Mammary epithelial cell (primary cell): ENCODE data around the gene NUDT16L1.

Source experiments
- EZH2 ChIP-seq: IDR thresholded peaks from 2 replicates; pipeline ENCODE4 v1.6.1; 2012; ENCODE audit warnings: low read length, inconsistent platforms, borderline replicate concordance
- TF ChIP-seq, protein P1 (sequence below), 2 donors: IDR thresholded peaks in 1 of 2; conservative IDR thresholded peaks in 1 of 2; 2 replicates each; pipeline ENCODE4 v1.5.1; 2011 to 2012; ENCODE audit warnings: inconsistent platforms in 2 of 2, low read length in 2 of 2, mild to moderate bottlenecking in 2 of 2, control low read depth in 1 of 2, low read depth in 1 of 2; ENCODE audit not compliant: insufficient read depth in 1 of 2; ENCODE audit errors: extremely low read depth in 1 of 2

DNA sequence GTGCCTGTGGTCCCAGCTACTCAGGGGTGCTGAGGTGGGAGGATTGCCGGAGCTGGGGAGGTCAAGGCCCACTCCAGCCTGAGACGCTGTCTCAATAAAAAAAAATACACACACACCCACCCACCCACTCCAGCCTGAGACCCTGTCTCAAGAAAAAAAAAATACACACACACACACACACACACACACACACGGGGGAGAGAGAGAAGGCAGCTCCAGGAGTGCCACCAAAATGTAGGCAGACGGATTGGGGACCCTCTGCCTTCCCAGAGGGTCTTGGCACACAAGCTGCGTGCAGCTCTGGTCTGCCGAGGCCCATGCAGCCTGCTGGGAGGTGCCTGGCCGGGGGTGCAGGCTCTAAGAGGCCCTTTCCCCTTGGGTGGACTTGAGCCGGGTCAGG lies 5.9 kb upstream of the NUDT16L1 start:
- TF ChIP-seq, protein P1, sequence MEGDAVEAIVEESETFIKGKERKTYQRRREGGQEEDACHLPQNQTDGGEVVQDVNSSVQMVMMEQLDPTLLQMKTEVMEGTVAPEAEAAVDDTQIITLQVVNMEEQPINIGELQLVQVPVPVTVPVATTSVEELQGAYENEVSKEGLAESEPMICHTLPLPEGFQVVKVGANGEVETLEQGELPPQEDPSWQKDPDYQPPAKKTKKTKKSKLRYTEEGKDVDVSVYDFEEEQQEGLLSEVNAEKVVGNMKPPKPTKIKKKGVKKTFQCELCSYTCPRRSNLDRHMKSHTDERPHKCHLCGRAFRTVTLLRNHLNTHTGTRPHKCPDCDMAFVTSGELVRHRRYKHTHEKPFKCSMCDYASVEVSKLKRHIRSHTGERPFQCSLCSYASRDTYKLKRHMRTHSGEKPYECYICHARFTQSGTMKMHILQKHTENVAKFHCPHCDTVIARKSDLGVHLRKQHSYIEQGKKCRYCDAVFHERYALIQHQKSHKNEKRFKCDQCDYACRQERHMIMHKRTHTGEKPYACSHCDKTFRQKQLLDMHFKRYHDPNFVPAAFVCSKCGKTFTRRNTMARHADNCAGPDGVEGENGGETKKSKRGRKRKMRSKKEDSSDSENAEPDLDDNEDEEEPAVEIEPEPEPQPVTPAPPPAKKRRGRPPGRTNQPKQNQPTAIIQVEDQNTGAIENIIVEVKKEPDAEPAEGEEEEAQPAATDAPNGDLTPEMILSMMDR (conservative IDR thresholded peaks at IDR 0.05 in 1 of 2, IDR thresholded peaks at IDR 0.05 in 1 of 2; ENCODE audit: extremely low read depth in 1 of 2, insufficient read depth in 1 of 2, low read depth in 1 of 2, low read length in 2 of 2) = no peak
- TF ChIP-seq EZH2 = no peak
